Left ventricle myocardium inferior (tissue), 1 donor: Measurements from ENCODE around the gene SPATA9. TPM values are rescaled to one million over a fixed set of nuclear protein-coding genes. Genes with fewer than 3 reads are reported as not detected.

ENCODE experiments used
- DNase-seq: peaks from one replicate; pipeline ENCODE4 v3.0.0-alpha.2; 2020
- H3K27ac ChIP-seq: fragments of 200-600 bp; replicated peaks from 2 replicates; pipeline ENCODE4 v1.8.0; 2021
- H3K27me3 ChIP-seq: fragments of 200-600 bp; 2 replicates; pipeline ENCODE4 v1.8.0; 2021; ENCODE audit warnings: low read depth
- H3K36me3 ChIP-seq: fragments of 200-600 bp; 2 replicates; pipeline ENCODE4 v1.8.0; 2021
- H3K4me1 ChIP-seq: fragments of 200-600 bp; 2 replicates; pipeline ENCODE4 v1.8.0; 2021
- H3K4me3 ChIP-seq: fragments of 200-600 bp; 2 replicates; pipeline ENCODE4 v1.8.0; 2021; ENCODE audit warnings: mild to moderate bottlenecking, moderate library complexity
- H3K9me3 ChIP-seq: fragments of 200-600 bp; replicated peaks from 2 replicates; pipeline ENCODE4 v1.8.0; 2021
- intact Hi-C: fragments of 100-400 bp; cut with micrococcal nuclease; formaldehyde crosslinking; loops from one replicate; pipeline ENCODE4 v1.11.0; 2022
- total RNA-seq: library from RNA; stranded (reverse); fragmentation: NEBNext Ultra II Directional; extraction: Animal tissue kit (Norgen Biotek cat#: 25700); gene quantifications from one replicate; pipeline ENCODE4 v1.2.1, GENCODE V29; 2021
- TF ChIP-seq, protein P1 (sequence below): fragments of 200-600 bp; IDR thresholded peaks from 2 replicates; pipeline ENCODE4 v1.8.0; 2021; ENCODE audit warnings: antibody characterized with exemption, mild to moderate bottlenecking, borderline replicate concordance
- donor health status: DM: no; HTN: yes; CAD: no; lungs with severe emphysema.

Gene SPATA9
- total RNA-seq, 1 donor from 2014 or later, result not detected

DNA sequence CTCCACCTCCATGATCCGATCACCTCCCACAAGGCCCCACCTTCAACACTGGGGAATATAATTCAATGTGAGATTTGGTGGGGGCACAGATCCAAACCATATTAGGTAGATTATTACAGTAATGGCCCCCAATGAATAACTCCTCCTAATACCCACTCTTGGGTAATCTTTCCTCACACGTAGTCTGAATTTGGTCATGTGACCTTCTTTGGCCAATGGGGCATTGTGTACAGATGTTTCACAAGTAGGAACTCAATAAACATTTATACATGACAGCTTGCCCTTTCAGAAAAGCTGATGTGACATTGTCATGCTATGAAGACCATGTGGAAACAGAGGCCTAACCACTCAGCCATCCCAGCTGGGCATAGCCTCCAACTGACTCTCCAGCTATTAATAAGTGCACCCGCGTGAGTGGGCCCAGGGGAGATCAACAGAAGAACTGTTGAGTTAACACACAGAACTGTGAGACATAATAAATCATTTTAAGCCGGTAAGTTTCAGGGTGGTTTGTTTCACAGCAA, 52.3 kb downstream of the SPATA9 start:
- no peak overlapping the region for H3K4me3 ChIP-seq
- H3K27ac ChIP-seq, result no peak overlapping the region
- intact Hi-C loops, result no loop called here
- TF ChIP-seq, protein P1, sequence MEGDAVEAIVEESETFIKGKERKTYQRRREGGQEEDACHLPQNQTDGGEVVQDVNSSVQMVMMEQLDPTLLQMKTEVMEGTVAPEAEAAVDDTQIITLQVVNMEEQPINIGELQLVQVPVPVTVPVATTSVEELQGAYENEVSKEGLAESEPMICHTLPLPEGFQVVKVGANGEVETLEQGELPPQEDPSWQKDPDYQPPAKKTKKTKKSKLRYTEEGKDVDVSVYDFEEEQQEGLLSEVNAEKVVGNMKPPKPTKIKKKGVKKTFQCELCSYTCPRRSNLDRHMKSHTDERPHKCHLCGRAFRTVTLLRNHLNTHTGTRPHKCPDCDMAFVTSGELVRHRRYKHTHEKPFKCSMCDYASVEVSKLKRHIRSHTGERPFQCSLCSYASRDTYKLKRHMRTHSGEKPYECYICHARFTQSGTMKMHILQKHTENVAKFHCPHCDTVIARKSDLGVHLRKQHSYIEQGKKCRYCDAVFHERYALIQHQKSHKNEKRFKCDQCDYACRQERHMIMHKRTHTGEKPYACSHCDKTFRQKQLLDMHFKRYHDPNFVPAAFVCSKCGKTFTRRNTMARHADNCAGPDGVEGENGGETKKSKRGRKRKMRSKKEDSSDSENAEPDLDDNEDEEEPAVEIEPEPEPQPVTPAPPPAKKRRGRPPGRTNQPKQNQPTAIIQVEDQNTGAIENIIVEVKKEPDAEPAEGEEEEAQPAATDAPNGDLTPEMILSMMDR, result no peak
- H3K27me3 ChIP-seq, result no peaks in the 10 kb centered on the region
- no peaks in the 10 kb centered on the region for H3K9me3 ChIP-seq
- H3K4me1 ChIP-seq, result peaks cover 13% of the 10 kb centered on the region
- no peaks in the 10 kb centered on the region for H3K36me3 ChIP-seq
- no peak for DNase-seq

DNA sequence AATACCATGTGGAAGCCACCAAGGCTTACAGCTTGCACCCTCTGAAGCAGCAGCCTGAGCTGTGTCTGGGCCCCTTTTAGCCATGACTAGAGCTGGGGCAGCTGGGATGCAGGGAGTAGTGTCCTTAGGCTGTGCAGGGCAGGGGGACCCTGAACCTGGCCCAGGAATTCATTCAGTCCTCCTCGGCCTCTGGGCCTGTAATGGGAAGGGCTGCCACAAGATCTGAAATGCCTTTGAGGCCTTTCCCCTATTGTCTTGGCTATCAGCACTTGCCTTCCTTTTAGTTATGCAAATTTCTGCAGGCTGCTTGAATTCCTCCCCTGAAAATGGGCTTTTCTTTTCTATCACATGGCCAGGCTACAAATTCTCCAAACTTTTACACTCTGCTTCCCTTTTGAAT, 53.9 kb downstream of the SPATA9 start:
- Histone ChIP-seq H3K27ac (no peak overlapping the region), H3K27me3 (no peaks in the 10 kb centered on the region), H3K9me3 (no peaks in the 10 kb centered on the region), H3K4me1 (peaks cover 13% of the 10 kb centered on the region), H3K4me3 (no peak overlapping the region), H3K36me3 (no peaks in the 10 kb centered on the region)
- TF ChIP-seq, protein P1, result no peak
- intact Hi-C loops, result no loop called here
- DNase-seq, result no peak

DNA sequence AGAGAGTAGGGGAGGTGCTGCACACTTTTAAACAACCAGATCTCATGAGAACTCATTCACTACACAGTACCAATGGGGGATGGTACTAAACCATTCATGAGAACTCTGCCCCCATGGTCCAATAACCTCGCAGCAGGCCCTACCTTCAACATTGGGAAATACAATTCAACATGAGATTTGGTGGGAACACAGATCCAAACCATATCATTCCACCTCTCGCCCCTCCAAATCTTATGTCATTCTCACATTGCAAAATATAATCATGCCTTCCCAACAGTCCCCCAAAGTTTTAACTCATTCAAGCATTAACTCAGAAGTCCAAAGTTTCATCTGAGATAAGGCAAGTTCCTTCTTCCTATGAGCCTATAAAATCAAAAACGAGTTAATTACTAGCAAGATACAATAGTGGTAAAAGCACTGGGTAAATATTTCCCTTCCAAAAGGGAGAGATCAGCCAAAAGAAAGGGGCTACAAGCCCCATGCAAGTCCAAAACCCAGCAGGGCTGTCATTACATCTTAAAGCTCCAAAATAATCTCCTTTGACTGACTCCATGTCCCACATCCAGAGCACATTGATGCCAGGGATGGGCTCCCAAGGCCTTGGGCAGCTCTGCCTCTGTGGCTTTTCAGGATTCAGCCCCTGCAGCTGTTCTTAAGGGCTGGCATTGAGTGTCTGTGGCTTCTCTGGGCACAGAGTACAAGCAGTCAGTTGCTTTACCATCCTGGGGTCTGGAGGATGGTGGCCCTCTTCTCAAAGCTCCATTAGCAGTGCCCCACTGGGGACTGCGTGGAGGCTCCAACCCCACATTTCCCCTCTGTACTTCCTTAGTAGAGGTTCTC, 54.6 kb downstream of the SPATA9 start:
- no peak overlapping the region for H3K4me3 ChIP-seq
- no peaks in the 10 kb centered on the region for H3K9me3 ChIP-seq
- no peak for DNase-seq
- intact Hi-C loops, result no loop called here
- no peak overlapping the region for H3K27ac ChIP-seq
- H3K4me1 ChIP-seq, result peaks cover 13% of the 10 kb centered on the region
- H3K27me3 ChIP-seq, result no peaks in the 10 kb centered on the region
- TF ChIP-seq, protein P1, result no peak
- H3K36me3 ChIP-seq, result no peaks in the 10 kb centered on the region

DNA sequence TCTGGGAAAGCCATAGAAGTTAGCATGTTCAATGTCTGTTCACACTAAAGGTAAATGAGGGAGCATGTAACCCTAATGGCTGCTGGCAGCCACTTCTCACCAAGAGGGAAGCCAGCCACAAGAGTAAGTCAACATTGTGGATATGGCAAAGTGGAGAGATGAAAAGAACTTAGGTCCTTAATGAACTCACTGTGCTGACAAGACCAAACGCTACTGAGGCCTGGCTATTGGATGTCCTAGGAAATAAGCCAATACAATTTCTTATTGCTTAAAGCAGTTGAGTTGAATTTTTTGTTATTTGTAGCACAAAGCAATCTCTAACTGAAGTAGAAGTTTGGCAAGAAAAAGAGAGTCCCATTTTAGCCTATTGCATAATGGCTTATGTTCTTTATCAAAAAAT, 56.1 kb downstream of the SPATA9 start:
- intact Hi-C loops, result no loop called here
- TF ChIP-seq, protein P1, result no peak
- H3K36me3 ChIP-seq, result no peaks in the 10 kb centered on the region

DNA sequence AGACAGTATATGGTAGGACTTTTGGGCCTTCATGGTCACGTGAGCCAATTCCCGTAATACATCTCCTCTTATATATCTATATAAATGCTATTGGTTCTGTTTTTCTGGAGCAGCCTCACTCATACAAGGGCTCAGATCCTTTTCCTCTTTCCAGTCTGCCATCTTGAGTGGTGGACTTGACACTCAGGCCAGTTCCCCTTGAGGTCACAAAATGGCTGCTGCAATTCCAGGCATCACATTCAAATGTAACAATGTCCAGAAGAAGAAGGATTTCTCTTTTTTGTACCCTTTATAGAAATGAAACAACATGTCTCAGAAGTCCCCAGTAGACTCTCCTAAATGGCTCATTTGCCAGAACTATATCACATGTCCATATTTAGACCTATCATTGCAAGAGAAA, 58.4 kb downstream of the SPATA9 start:
- Histone ChIP-seq H3K9me3 (no peaks in the 10 kb centered on the region), H3K4me1 (peaks cover 21% of the 10 kb centered on the region), H3K4me3 (no peak overlapping the region), H3K36me3 (no peaks in the 10 kb centered on the region), H3K27ac (no peak overlapping the region), H3K27me3 (peaks cover 6% of the 10 kb centered on the region)
- DNase-seq, result no peak
- TF ChIP-seq, protein P1, result no peak
- intact Hi-C loops, result no loop called here

More for the DNA sequence above, 56.1 kb downstream of the SPATA9 start:
- Histone ChIP-seq H3K4me3 (no peak overlapping the region), H3K4me1 (peaks cover 8% of the 10 kb centered on the region), H3K27me3 (no peaks in the 10 kb centered on the region), H3K9me3 (no peaks in the 10 kb centered on the region), H3K27ac (no peak overlapping the region)
- DNase-seq, result no peak
